ENCODE data around the gene STIMATE. TPM values are rescaled to one million over a fixed set of nuclear protein-coding genes. Genes with fewer than 3 reads are reported as not detected.

The STIMATE gene
- total RNA-seq, 1 donor from 2014 or later, result 8.9 TPM

- H3K9me3 ChIP-seq (ENCODE audit: control insufficient read depth in 3 of 3, low read length in 3 of 3), result no peaks in the 10 kb centered on the region
- H3K36me3 ChIP-seq (ENCODE audit: control insufficient read depth in 3 of 3, insufficient read depth in 3 of 3, low read length in 3 of 3), result peaks cover 11 to 27% (median 21%) of the 10 kb centered on the region in 3 donors
- H3K27me3 ChIP-seq (ENCODE audit: control insufficient read depth in 3 of 3, insufficient read depth in 3 of 3, low read length in 3 of 3), result no peaks in the 10 kb centered on the region
- no peak overlapping the region for H3K27ac ChIP-seq (ENCODE audit: low read depth, low read length)
- no peak overlapping the region for H3K9ac ChIP-seq (ENCODE audit: low read depth in 1 of 3, low read length in 3 of 3)
- no peaks in the 10 kb centered on the region for H3K4me1 ChIP-seq (ENCODE audit: control insufficient read depth in 3 of 3, insufficient read depth in 3 of 3, low read length in 3 of 3)
- H3K4me3 ChIP-seq (ENCODE audit: low read length in 3 of 3), result no peak overlapping the region
These were observed 23.5 kb upstream of the STIMATE start for GRCh38 chr3:52920841-52921240.

- no peak overlapping the region for H3K27ac ChIP-seq (ENCODE audit: low read depth, low read length)
- no peak overlapping the region for H3K4me3 ChIP-seq (ENCODE audit: low read length in 3 of 3)
- H3K9ac ChIP-seq (ENCODE audit: low read depth in 1 of 3, low read length in 3 of 3), result no peak overlapping the region
- no peaks in the 10 kb centered on the region for H3K27me3 ChIP-seq (ENCODE audit: control insufficient read depth in 3 of 3, insufficient read depth in 3 of 3, low read length in 3 of 3)
- H3K9me3 ChIP-seq (ENCODE audit: control insufficient read depth in 3 of 3, low read length in 3 of 3), result no peaks in the 10 kb centered on the region
- peaks cover 16 to 28% (median 19%) of the 10 kb centered on the region in 3 donors for H3K36me3 ChIP-seq (ENCODE audit: control insufficient read depth in 3 of 3, insufficient read depth in 3 of 3, low read length in 3 of 3)
- H3K4me1 ChIP-seq (ENCODE audit: control insufficient read depth in 3 of 3, insufficient read depth in 3 of 3, low read length in 3 of 3), result no peaks in the 10 kb centered on the region
These were observed 19.7 kb upstream of the STIMATE start for GRCh38 chr3:52917044-52917443.

GRCh38 chr3:52915294-52915693, 17.9 kb upstream of the STIMATE start:
- Histone ChIP-seq H3K9me3 (ENCODE audit: control insufficient read depth in 3 of 3, low read length in 3 of 3) (no peaks in the 10 kb centered on the region), H3K27me3 (ENCODE audit: control insufficient read depth in 3 of 3, insufficient read depth in 3 of 3, low read length in 3 of 3) (no peaks in the 10 kb centered on the region), H3K9ac (ENCODE audit: low read depth in 1 of 3, low read length in 3 of 3) (no peak overlapping the region), H3K4me1 (ENCODE audit: control insufficient read depth in 3 of 3, insufficient read depth in 3 of 3, low read length in 3 of 3) (no peaks in the 10 kb centered on the region), H3K36me3 (ENCODE audit: control insufficient read depth in 3 of 3, insufficient read depth in 3 of 3, low read length in 3 of 3) (peaks cover 16 to 23% (median 19%) of the 10 kb centered on the region in 3 donors), H3K4me3 (ENCODE audit: low read length in 3 of 3) (no peak overlapping the region), H3K27ac (ENCODE audit: low read depth, low read length) (no peak overlapping the region)

- peaks cover 8 to 11% (median 9%) of the 10 kb centered on the region in 3 donors for H3K36me3 ChIP-seq (ENCODE audit: control insufficient read depth in 3 of 3, insufficient read depth in 3 of 3, low read length in 3 of 3)
These were observed 15.8 kb upstream of the STIMATE start for GRCh38 chr3:52912885-52913731.

GRCh38 chr3:52910823-52911222, 13.5 kb upstream of the STIMATE start:
- H3K4me1 ChIP-seq (ENCODE audit: control insufficient read depth in 3 of 3, insufficient read depth in 3 of 3, low read length in 3 of 3), result no peaks in the 10 kb centered on the region
- H3K27me3 ChIP-seq (ENCODE audit: control insufficient read depth in 3 of 3, insufficient read depth in 3 of 3, low read length in 3 of 3), result no peaks in the 10 kb centered on the region
- no peak overlapping the region for H3K4me3 ChIP-seq (ENCODE audit: low read length in 3 of 3)
- H3K9me3 ChIP-seq (ENCODE audit: control insufficient read depth in 3 of 3, low read length in 3 of 3), result no peaks in the 10 kb centered on the region
- H3K9ac ChIP-seq (ENCODE audit: low read depth in 1 of 3, low read length in 3 of 3), result no peak overlapping the region
- H3K36me3 ChIP-seq (ENCODE audit: control insufficient read depth in 3 of 3, insufficient read depth in 3 of 3, low read length in 3 of 3), result peaks cover 11 to 19% (median 19%) of the 10 kb centered on the region in 3 donors
- H3K27ac ChIP-seq (ENCODE audit: low read depth, low read length), result no peak overlapping the region

More at GRCh38 chr3:52912885-52913731, 15.8 kb upstream of the STIMATE start:
- Histone ChIP-seq H3K27me3 (ENCODE audit: control insufficient read depth in 3 of 3, insufficient read depth in 3 of 3, low read length in 3 of 3) (no peaks in the 10 kb centered on the region), H3K27ac (ENCODE audit: low read depth, low read length) (no peak overlapping the region), H3K4me1 (ENCODE audit: control insufficient read depth in 3 of 3, insufficient read depth in 3 of 3, low read length in 3 of 3) (no peaks in the 10 kb centered on the region), H3K9ac (ENCODE audit: low read depth in 1 of 3, low read length in 3 of 3) (no peak overlapping the region), H3K9me3 (ENCODE audit: control insufficient read depth in 3 of 3, low read length in 3 of 3) (no peaks in the 10 kb centered on the region), H3K4me3 (ENCODE audit: low read length in 3 of 3) (no peak overlapping the region)

- Histone ChIP-seq H3K4me1 (ENCODE audit: control insufficient read depth in 3 of 3, insufficient read depth in 3 of 3, low read length in 3 of 3) (no peaks in the 10 kb centered on the region), H3K36me3 (ENCODE audit: control insufficient read depth in 3 of 3, insufficient read depth in 3 of 3, low read length in 3 of 3) (peaks cover 7 to 24% (median 17%) of the 10 kb centered on the region in 3 donors), H3K27ac (ENCODE audit: low read depth, low read length) (no peak overlapping the region), H3K9ac (ENCODE audit: low read depth in 1 of 3, low read length in 3 of 3) (no peak overlapping the region), H3K4me3 (ENCODE audit: low read length in 3 of 3) (no peak overlapping the region), H3K27me3 (ENCODE audit: control insufficient read depth in 3 of 3, insufficient read depth in 3 of 3, low read length in 3 of 3) (no peaks in the 10 kb centered on the region), H3K9me3 (ENCODE audit: control insufficient read depth in 3 of 3, low read length in 3 of 3) (no peaks in the 10 kb centered on the region)
These were observed 10.1 kb upstream of the STIMATE start for GRCh38 chr3:52907497-52907896.

GRCh38 chr3:52904552-52904951, 7.2 kb upstream of the STIMATE start:
- peaks cover 6 to 18% (median 14%) of the 10 kb centered on the region in 3 donors for H3K36me3 ChIP-seq (ENCODE audit: control insufficient read depth in 3 of 3, insufficient read depth in 3 of 3, low read length in 3 of 3)
- H3K27me3 ChIP-seq (ENCODE audit: control insufficient read depth in 3 of 3, insufficient read depth in 3 of 3, low read length in 3 of 3), result no peaks in the 10 kb centered on the region
- H3K9ac ChIP-seq (ENCODE audit: low read depth in 1 of 3, low read length in 3 of 3), result no peak overlapping the region
- no peaks in the 10 kb centered on the region for H3K9me3 ChIP-seq (ENCODE audit: control insufficient read depth in 3 of 3, low read length in 3 of 3)
- H3K4me3 ChIP-seq (ENCODE audit: low read length in 3 of 3), result no peak overlapping the region
- no peaks in the 10 kb centered on the region for H3K4me1 ChIP-seq (ENCODE audit: control insufficient read depth in 3 of 3, insufficient read depth in 3 of 3, low read length in 3 of 3)
- H3K27ac ChIP-seq (ENCODE audit: low read depth, low read length), result no peak overlapping the region

- H3K4me1 ChIP-seq (ENCODE audit: control insufficient read depth in 3 of 3, insufficient read depth in 3 of 3, low read length in 3 of 3), result no peaks in the 10 kb centered on the region
- peaks cover 6 to 18% (median 14%) of the 10 kb centered on the region in 3 donors for H3K36me3 ChIP-seq (ENCODE audit: control insufficient read depth in 3 of 3, insufficient read depth in 3 of 3, low read length in 3 of 3)
- no peaks in the 10 kb centered on the region for H3K27me3 ChIP-seq (ENCODE audit: control insufficient read depth in 3 of 3, insufficient read depth in 3 of 3, low read length in 3 of 3)
- H3K4me3 ChIP-seq (ENCODE audit: low read length in 3 of 3), result no peak overlapping the region
- H3K9ac ChIP-seq (ENCODE audit: low read depth in 1 of 3, low read length in 3 of 3), result no peak overlapping the region
- no peak overlapping the region for H3K27ac ChIP-seq (ENCODE audit: low read depth, low read length)
- H3K9me3 ChIP-seq (ENCODE audit: control insufficient read depth in 3 of 3, low read length in 3 of 3), result no peaks in the 10 kb centered on the region
These were observed 6.7 kb upstream of the STIMATE start for GRCh38 chr3:52904000-52904399.

GRCh38 chr3:52896613-52897012, 735 bp downstream of the STIMATE start:
- Histone ChIP-seq H3K9ac (ENCODE audit: low read depth in 1 of 3, low read length in 3 of 3) (peak overlapping the region; percentile 83 to 88 (median 85)), H3K9me3 (ENCODE audit: control insufficient read depth in 3 of 3, low read length in 3 of 3) (no peaks in the 10 kb centered on the region), H3K36me3 (ENCODE audit: control insufficient read depth in 3 of 3, insufficient read depth in 3 of 3, low read length in 3 of 3) (peaks cover 0 to 2% (median 2%) of the 10 kb centered on the region in 3 donors), H3K27me3 (ENCODE audit: control insufficient read depth in 3 of 3, insufficient read depth in 3 of 3, low read length in 3 of 3) (no peaks in the 10 kb centered on the region), H3K4me3 (ENCODE audit: low read length in 3 of 3) (peak overlapping the region; percentile 85 to 88 (median 87)), H3K27ac (ENCODE audit: low read depth, low read length) (peak overlapping the region; percentile 57), H3K4me1 (ENCODE audit: control insufficient read depth in 3 of 3, insufficient read depth in 3 of 3, low read length in 3 of 3) (peaks cover 48 to 60% (median 49%) of the 10 kb centered on the region in 3 donors)

GRCh38 chr3:52896151-52896550, 1.2 kb downstream of the STIMATE start:
- H3K9ac ChIP-seq (ENCODE audit: low read depth in 1 of 3, low read length in 3 of 3), result peak overlapping the region; percentile 83 to 88 (median 85)
- peak overlapping the region; percentile 85 to 88 (median 87) for H3K4me3 ChIP-seq (ENCODE audit: low read length in 3 of 3)
- H3K27ac ChIP-seq (ENCODE audit: low read depth, low read length), result peak overlapping the region; percentile 57
- H3K36me3 ChIP-seq (ENCODE audit: control insufficient read depth in 3 of 3, insufficient read depth in 3 of 3, low read length in 3 of 3), result peaks cover 0 to 2% (median 2%) of the 10 kb centered on the region in 3 donors
- H3K4me1 ChIP-seq (ENCODE audit: control insufficient read depth in 3 of 3, insufficient read depth in 3 of 3, low read length in 3 of 3), result peaks cover 49 to 65% (median 53%) of the 10 kb centered on the region in 3 donors
- H3K27me3 ChIP-seq (ENCODE audit: control insufficient read depth in 3 of 3, insufficient read depth in 3 of 3, low read length in 3 of 3), result no peaks in the 10 kb centered on the region
- no peaks in the 10 kb centered on the region for H3K9me3 ChIP-seq (ENCODE audit: control insufficient read depth in 3 of 3, low read length in 3 of 3)
